Measurements from ENCODE around the gene FLT3LG.
A peak's percentile ranks its signal among the peaks of the same experiment; 100 is the strongest.

Gene FLT3LG

DNA sequence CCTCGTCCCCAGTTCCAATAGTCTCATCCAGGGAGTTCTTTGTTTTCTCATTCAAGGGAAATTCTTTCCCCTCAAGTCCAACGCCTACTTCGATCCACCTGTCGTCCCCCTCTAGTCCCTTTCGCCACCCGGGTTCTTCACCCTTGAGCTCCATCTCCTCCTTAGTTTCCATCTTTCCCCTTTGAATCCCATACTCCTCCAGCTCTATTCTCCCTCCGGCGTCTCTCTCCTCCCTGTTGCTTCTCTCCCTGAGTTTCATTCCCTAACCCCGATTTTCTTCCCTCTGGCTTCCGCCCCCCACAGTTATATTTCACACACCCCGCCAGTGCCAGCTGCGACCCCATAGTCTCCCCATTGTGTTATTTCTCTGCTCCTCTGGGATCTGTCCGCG is 32.1 kb upstream of the FLT3LG start:
- H3K27ac ChIP-seq = no peak overlapping the region
- TF ChIP-seq, protein P1, sequence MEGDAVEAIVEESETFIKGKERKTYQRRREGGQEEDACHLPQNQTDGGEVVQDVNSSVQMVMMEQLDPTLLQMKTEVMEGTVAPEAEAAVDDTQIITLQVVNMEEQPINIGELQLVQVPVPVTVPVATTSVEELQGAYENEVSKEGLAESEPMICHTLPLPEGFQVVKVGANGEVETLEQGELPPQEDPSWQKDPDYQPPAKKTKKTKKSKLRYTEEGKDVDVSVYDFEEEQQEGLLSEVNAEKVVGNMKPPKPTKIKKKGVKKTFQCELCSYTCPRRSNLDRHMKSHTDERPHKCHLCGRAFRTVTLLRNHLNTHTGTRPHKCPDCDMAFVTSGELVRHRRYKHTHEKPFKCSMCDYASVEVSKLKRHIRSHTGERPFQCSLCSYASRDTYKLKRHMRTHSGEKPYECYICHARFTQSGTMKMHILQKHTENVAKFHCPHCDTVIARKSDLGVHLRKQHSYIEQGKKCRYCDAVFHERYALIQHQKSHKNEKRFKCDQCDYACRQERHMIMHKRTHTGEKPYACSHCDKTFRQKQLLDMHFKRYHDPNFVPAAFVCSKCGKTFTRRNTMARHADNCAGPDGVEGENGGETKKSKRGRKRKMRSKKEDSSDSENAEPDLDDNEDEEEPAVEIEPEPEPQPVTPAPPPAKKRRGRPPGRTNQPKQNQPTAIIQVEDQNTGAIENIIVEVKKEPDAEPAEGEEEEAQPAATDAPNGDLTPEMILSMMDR (conservative IDR thresholded peaks at IDR 0.05) = no peak

DNA sequence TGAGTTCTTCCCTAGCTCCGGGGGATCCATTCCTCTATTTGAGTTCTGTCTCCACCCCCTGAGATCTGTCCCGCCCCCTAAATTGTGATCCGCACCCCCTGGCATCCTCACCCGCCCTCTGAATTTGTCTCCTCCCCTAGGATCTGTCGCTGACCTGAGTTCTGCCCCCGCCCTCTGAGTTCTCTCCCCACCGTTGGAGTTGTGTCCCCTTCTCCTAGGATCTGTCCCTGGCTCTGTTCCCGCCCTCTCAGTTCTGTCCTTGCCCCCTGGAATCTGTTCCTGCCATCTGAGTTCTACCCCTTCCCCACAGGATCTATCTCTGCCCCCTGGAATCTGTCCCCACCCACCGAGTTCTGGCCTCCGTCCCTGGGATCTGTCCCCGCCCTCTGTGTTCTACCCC is 31.7 kb upstream of the FLT3LG start:
- H3K27ac ChIP-seq = peak overlapping the region; percentile 78; the same call in 1 of the 2 replicates
- TF ChIP-seq, protein P1 (conservative IDR thresholded peaks at IDR 0.05) = no peak

DNA sequence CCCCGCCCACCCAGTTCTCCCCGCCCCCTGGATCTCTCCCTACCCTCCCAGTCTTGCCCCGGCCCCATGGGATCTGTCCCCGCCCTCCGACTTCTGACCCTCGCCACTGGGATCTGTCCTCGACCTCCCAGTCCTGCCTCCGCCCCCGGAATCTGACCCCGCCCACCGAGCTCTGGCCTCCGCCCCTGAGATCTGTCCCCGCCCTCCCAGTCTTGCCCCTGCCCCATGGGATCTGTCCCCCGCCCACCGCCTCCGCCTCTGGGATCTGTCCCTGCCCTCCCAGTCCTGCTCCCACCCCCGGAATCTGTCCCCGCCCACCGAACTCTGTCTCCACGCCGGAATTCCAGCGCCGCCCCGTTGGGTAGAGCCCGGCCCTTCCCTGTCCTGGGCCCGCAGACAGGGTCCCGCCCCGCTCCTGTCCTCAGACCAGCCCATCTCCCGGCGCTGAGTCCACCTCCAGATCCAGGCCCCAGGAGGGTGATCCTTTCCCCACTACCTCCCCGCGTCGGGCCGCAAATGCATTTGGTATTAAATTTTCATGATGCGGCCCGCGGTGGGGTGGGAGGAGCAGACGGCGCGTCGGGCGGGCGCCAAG is 31.1 kb upstream of the FLT3LG start:
- TF ChIP-seq, protein P1 (conservative IDR thresholded peaks at IDR 0.05) = no peak

DNA sequence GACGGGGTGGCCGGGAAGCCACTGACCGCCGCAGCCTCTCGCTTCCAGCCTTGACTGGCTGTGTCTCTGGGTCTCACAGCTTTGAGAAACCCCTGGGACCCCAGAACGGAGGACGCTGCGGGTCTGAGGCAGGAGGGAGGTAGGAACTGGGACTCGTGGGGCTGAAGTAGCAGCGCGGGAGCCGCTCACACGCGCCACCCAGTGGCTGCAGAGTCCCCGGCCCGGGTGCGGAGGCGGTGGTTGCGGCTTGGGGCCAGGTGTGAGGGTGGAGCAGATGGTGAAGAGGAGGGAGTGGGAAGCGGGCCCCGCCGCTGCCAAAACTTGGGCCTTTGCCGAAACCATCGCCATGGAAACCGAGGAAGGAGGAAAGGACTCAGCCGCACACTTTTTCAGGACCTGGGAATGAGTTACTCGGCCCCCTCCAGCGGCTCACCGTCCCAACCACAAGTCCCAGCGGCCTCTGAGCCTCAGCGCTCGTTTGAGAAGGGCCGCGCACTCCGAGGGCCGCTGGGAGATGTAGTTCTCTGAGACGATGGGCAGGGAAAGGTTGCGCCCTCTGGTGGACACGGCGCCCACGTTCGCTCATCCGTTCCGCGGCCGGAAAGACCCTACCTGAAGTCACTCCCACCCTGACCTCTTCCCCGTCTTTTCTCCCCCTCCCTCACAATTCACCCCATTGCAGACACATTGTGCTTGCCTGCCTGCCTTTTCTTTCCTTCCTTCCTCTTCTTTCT is 30.5 kb upstream of the FLT3LG start:
- TF ChIP-seq, protein P1 (conservative IDR thresholded peaks at IDR 0.05) = peak; percentile 99
- H3K27ac ChIP-seq = peak overlapping the region; percentile 78

More for the DNA sequence above, 31.1 kb upstream of the FLT3LG start:
- peak overlapping the region; percentile 78 for H3K27ac ChIP-seq

DNA sequence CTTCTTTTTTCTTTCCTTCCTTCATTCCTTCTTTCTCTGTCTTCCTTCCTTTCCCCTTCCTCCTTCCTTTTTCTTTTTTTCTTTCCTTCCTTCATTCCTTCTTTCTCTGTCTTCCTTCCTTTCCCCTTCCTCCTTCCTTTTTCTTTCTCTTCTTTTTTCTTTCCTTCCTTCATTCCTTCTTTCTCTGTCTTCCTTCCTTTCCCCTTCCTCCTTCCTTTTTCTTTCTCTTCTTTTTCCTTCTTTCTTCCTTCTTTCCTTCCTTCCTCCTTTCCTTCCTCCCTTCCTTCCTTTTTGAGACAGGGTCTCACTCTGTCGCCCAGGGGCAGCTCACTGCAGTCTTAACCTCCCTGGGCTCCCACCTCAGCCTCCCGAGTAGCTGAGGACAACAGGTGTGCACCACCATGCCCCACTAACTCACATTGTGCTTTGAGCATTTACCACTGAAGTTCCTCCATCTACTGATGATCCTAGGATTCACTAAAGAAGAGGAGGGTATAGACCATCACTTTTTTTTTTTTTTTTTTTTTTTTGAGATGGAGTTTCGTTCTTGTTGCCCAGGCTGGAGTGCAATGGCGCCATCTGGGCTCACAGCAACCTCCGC is 29.8 kb upstream of the FLT3LG start:
- peak overlapping the region; percentile 78; the same call in 1 of the 2 replicates for H3K27ac ChIP-seq

DNA sequence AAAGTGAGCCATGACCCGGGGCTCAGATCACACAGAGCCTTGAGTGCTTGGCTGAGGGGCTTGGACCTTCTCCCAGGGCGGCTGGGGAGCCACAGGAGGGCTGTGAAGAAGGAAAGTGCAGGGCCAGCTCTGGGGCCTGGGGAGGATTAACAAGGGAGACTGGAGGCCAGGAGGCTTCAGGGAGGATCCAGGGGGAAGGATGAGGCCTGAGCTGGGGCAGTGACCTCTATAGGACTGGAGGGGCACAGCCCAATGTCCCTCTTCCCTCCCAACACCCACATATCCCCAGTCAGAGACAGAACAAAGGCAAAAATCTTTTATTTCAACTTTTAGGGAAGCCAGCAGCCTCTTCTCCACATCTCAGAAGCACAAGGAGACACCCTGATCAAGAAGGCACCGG is 28.0 kb upstream of the FLT3LG start:
- H3K27ac ChIP-seq = no peak overlapping the region
- TF ChIP-seq, protein P1 (conservative IDR thresholded peaks at IDR 0.05) = no peak

DNA sequence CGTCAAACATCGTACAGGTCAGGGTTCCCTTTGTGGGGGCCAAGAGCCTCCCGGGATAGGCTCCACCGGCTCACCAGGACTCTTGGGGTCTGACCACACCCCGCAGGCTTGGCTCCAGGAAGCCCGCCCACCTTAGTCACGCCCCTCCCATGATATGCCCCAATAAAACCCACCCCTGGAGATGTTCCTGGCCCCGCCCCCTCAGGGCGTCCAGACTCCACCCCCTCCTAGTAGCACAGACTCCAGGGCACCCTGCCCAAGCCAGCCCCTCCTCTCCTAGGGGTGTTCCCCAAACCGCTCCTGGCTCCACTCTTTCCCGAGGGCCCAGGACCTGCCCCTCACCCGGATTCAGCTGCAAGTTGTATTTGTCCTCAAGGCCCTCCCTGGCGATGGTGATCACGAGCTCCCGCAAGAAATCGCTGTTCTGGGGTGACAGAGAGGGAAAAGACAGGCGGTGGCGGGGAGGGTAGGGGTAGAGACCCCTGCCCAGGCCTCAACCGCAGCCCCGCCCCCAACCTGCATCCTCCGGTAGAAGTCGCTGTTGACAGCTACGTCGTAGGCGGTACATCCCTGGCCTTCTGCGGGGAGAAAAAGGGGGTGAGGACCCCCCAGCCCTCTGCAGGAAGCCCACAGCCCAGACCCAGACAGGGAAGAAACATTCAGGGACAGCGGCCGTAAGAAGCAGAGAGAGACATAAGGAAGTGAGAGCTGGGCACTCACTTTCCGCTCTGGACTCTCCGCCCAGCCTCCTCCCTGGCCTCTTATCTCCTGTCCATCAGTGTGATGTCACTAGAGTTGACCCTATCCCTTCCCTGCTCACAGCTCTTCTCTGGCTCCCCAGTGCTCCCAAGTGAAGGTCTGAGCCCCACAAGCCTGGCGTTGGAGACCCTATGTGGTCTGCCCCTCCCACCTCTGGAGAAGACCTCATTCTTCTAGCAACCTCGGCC is 26.3 kb upstream of the FLT3LG start:
- TF ChIP-seq, protein P1 (conservative IDR thresholded peaks at IDR 0.05) = no peak
- H3K27ac ChIP-seq = no peak overlapping the region

Measured in VCaP (cell line).